GM10847 (cell line): Measurements from ENCODE around the gene DNAH11.
A peak's percentile ranks its signal among the peaks of the same experiment; 100 is the strongest.

Source experiments
- POLR2A ChIP-seq: IDR thresholded peaks from 2 replicates; pipeline ENCODE4 v1.6.1; 2011; ENCODE audit not compliant: insufficient read length; ENCODE audit errors: extremely low read depth

The DNAH11 gene

GRCh38 chr7:21944616-21945453 lies 402.0 kb downstream of the DNAH11 start:
- TF ChIP-seq POLR2A = no peak

- peak; percentile 77 for TF ChIP-seq POLR2A
Observed at GRCh38 chr7:21945454-21946221, 402.8 kb downstream of the DNAH11 start, which contains the start of gene CDCA7L. CDCA7L (minus strand) TSS chr7:21945899; CDS start chr7:21945804, 95 bp downstream.

GRCh38 chr7:21946222-21946709 lies 403.4 kb downstream of the DNAH11 start:
- no peak for TF ChIP-seq POLR2A

GRCh38 chr7:21947056-21947455 lies 404.2 kb downstream of the DNAH11 start:
- TF ChIP-seq POLR2A = no peak

GRCh38 chr7:21947946-21948345 lies 405.1 kb downstream of the DNAH11 start:
- TF ChIP-seq POLR2A = no peak

DNA sequence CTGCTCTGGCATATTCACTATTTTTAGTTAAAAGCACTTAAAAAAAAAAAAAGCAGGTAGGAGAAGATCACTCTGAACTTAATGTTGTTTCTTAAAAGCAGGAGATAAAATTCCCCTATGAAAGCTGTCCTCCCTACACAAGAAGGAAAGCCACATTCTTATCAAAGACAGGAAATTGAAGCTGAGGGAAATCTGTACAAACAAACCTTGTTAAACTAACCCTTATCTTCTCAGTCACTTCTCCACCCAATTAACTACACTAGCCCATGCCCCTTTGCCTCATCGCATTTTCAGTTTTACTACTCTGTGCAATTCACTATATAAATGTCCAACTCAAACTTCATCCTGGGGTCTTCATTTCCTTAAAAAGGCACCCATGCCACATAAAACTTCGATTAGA lies 405.5 kb downstream of the DNAH11 start:
- TF ChIP-seq POLR2A = no peak

- no peak for TF ChIP-seq POLR2A
Observed at GRCh38 chr7:21948887-21949540, 406.2 kb downstream of the DNAH11 start.
